Activated T-cell treated with anti-CD3 and anti-CD28 coated beads for 48 hours (primary cell): Measurements from ENCODE around the gene GUK1.
"Not testable (repeated sequence)": the region's sequence is repeated elsewhere in the genome, so short reads cannot be mapped to it uniquely, and the experiment has no call there.

ENCODE experiments used
- DNase-seq: peaks from one replicate; pipeline ENCODE4 v3.0.0-alpha.2; 2020; ENCODE audit warnings: low read depth

GUK1 gene

GRCh38 chr1:228163007-228163753 is 23.1 kb downstream of the GUK1 start:
- no peak for DNase-seq

GRCh38 chr1:228163776-228164519 is 23.9 kb downstream of the GUK1 start:
- DNase-seq: no peak

GRCh38 chr1:228164561-228165371 is 24.7 kb downstream of the GUK1 start:
- DNase-seq: no peak

GRCh38 chr1:228165372-228166169 is 25.5 kb downstream of the GUK1 start, which contains the start of gene IBA57:
TSS of gene IBA57 (plus strand) at chr1:228165804. CDS start at chr1:228165817, 13 bp downstream.
- DNase-seq: peak; percentile 100

- DNase-seq: peak; percentile 53
These were observed 26.3 kb downstream of the GUK1 start for GRCh38 chr1:228166170-228166936.

GRCh38 chr1:228168563-228169270 is 28.6 kb downstream of the GUK1 start:
- DNase-seq: no peak

GRCh38 chr1:228169345-228169744 is 29.3 kb downstream of the GUK1 start:
- DNase-seq: no peak

GRCh38 chr1:228170666-228171065 is 30.6 kb downstream of the GUK1 start:
- no peak for DNase-seq

- DNase-seq: no peak
These were observed 31.3 kb downstream of the GUK1 start for GRCh38 chr1:228171221-228171891.

- no peak for DNase-seq
These were observed 32.8 kb downstream of the GUK1 start for GRCh38 chr1:228172591-228173527.

- not testable (repeated sequence) for DNase-seq
These were observed 33.7 kb downstream of the GUK1 start for GRCh38 chr1:228173528-228174481.

GRCh38 chr1:228174482-228175315 is 34.6 kb downstream of the GUK1 start:
- no peak for DNase-seq

- DNase-seq: no peak
These were observed 35.4 kb downstream of the GUK1 start for GRCh38 chr1:228175316-228176023.

- no peak for DNase-seq
These were observed 35.9 kb downstream of the GUK1 start for GRCh38 chr1:228176024-228176395.

- DNase-seq: no peak
These were observed 36.5 kb downstream of the GUK1 start for GRCh38 chr1:228176461-228177182.
